Breast epithelium (tissue), 4 donors: ENCODE results near the gene ZCRB1. TPM values are rescaled to one million over a fixed set of nuclear protein-coding genes. Genes with fewer than 3 reads are reported as not detected.

Source experiments
- DNase-seq, 2 donors: peaks; one replicate each; pipeline ENCODE4 v3.0.0-alpha.2; 2019; ENCODE audit warnings: low spot score in 2 of 2
- H3K27ac ChIP-seq, 2 donors: fragments of 200-600 bp; sonication (generic) in 1 of 2; one replicate each; pipeline ENCODE4 v1.5.1; 2016 to 2019; ENCODE audit warnings: mild to moderate bottlenecking in 1 of 2
- H3K27me3 ChIP-seq, 2 donors: fragments of 200-600 bp; sonication (generic) in 1 of 2; one replicate each; pipeline versions ENCODE4 v1.5.1 to v1.6.0; 2017 to 2019; ENCODE audit warnings: control low read depth in 1 of 2, mild to moderate bottlenecking in 1 of 2
- H3K36me3 ChIP-seq: fragments of 200-600 bp; one replicate; pipeline ENCODE4 v1.5.1; 2019
- H3K4me1 ChIP-seq, 2 donors: fragments of 200-600 bp; sonication (generic); one replicate each; pipeline ENCODE4 v1.5.1; 2016 to 2019; ENCODE audit warnings: control low read depth in 1 of 2
- H3K4me3 ChIP-seq, 3 donors: fragments of 200-600 bp; sonication (generic); 1 replicate in 2 of 3; 2 replicates in 1 of 3; pipeline ENCODE4 v1.5.1; 2016 to 2019; ENCODE audit warnings: mild to moderate bottlenecking in 3 of 3, moderate library complexity in 2 of 3
- H3K9me3 ChIP-seq, 2 donors: fragments of 200-600 bp; sonication (generic) in 1 of 2; one replicate each; pipeline ENCODE4 v1.5.1; 2016 to 2019; ENCODE audit warnings: control low read depth in 1 of 2
- CTCF ChIP-seq, 3 donors: fragments of 450-650 bp; IDR thresholded peaks; one replicate each; pipeline ENCODE4 v1.5.1; 2016 to 2017; ENCODE audit warnings: antibody characterized with exemption in 3 of 3, mild to moderate bottlenecking in 3 of 3, moderate library complexity in 3 of 3
- POLR2A ChIP-seq: fragments of 450-650 bp; IDR thresholded peaks from one replicate; pipeline ENCODE4 v1.6.1; 2016; ENCODE audit warnings: antibody characterized with exemption, mild to moderate bottlenecking, moderate library complexity
- POLR2AphosphoS5 ChIP-seq, 3 donors: sonication (generic); formaldehyde crosslinking; IDR thresholded peaks; one replicate each; pipeline ENCODE4 v1.6.1; 2017; ENCODE audit warnings: antibody characterized with exemption in 3 of 3
- intact Hi-C: fragments of 100-400 bp; cut with DNase I; formaldehyde crosslinking; loops from one replicate; pipeline ENCODE4 v1.15.1; 2023; ENCODE audit warnings: low total_unique reads
- total RNA-seq, 3 donors: library from RNA; depleted of rRNA; stranded (reverse); fragments of >200 nt; gene quantifications; one replicate each; pipeline ENCODE4 v1.1.0, GENCODE V29; 2016

Gene ZCRB1
- total RNA-seq, 3 donors from 2014 or later, result 28.0 to 34.9 (median 31.8) TPM

DNA sequence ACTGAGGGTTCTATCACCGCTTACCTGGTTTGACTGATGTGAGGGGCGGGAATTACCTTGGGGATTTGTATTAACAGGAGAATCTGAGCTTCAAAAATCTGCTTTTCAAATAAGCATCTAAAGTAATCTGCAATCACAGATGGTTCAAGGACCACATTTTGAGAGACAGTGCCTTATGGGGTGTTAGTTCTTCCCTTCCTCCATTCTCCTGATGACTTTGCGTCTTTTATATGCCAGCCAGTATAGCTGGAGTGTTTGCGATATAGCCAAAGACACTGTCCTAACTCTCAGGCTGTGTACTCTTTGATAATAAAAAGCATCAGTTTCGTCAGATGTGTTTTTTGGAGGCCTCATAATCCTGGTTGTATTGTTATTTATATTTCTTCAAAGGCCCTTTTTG, 39.6 kb upstream of the ZCRB1 start:
- intact Hi-C loops, result no loop called here
- TF ChIP-seq POLR2A (no peak), POLR2AphosphoS5 (IDR thresholded peaks at IDR 0.05) (no peak), CTCF (IDR thresholded peaks at IDR 0.05) (no peak)

GRCh38 chr12:42364692-42365091, 38.8 kb upstream of the ZCRB1 start:
- no peak for DNase-seq
- no peaks in the 10 kb centered on the region for H3K36me3 ChIP-seq
- H3K9me3 ChIP-seq, result no peaks in the 10 kb centered on the region
- no peaks in the 10 kb centered on the region for H3K27me3 ChIP-seq
- H3K4me1 ChIP-seq, result no peaks in the 10 kb centered on the region
- no peak overlapping the region for H3K4me3 ChIP-seq
- no peak overlapping the region for H3K27ac ChIP-seq
- TF ChIP-seq POLR2A, result no peak
- TF ChIP-seq CTCF (IDR thresholded peaks at IDR 0.05), result no peak
- TF ChIP-seq POLR2AphosphoS5 (IDR thresholded peaks at IDR 0.05), result no peak
- intact Hi-C loops, result no loop called here

More for the DNA sequence above, 39.6 kb upstream of the ZCRB1 start:
- DNase-seq, result no peak
- Histone ChIP-seq H3K4me1 (no peaks in the 10 kb centered on the region), H3K27me3 (no peaks in the 10 kb centered on the region), H3K4me3 (no peak overlapping the region), H3K9me3 (no peaks in the 10 kb centered on the region), H3K36me3 (no peaks in the 10 kb centered on the region), H3K27ac (no peak overlapping the region)

- intact Hi-C loops, result no loop called here
- no peak for TF ChIP-seq CTCF (IDR thresholded peaks at IDR 0.05)
- TF ChIP-seq POLR2A, result no peak
- TF ChIP-seq POLR2AphosphoS5 (IDR thresholded peaks at IDR 0.05), result no peak
These were observed 36.9 kb upstream of the ZCRB1 start for GRCh38 chr12:42362647-42363260.

GRCh38 chr12:42361909-42362646, 36.2 kb upstream of the ZCRB1 start:
- H3K9me3 ChIP-seq, result no peaks in the 10 kb centered on the region
- TF ChIP-seq CTCF (IDR thresholded peaks at IDR 0.05) (no peak), POLR2AphosphoS5 (IDR thresholded peaks at IDR 0.05) (no peak), POLR2A (no peak)
- no peaks in the 10 kb centered on the region for H3K27me3 ChIP-seq
- intact Hi-C loops, result no loop called here
- no peak overlapping the region for H3K4me3 ChIP-seq
- DNase-seq, result no peak
- no peaks in the 10 kb centered on the region for H3K36me3 ChIP-seq
- no peaks in the 10 kb centered on the region for H3K4me1 ChIP-seq
- H3K27ac ChIP-seq, result no peak overlapping the region

More at GRCh38 chr12:42362647-42363260, 36.9 kb upstream of the ZCRB1 start:
- DNase-seq, result no peak
- Histone ChIP-seq H3K27ac (no peak overlapping the region), H3K36me3 (no peaks in the 10 kb centered on the region), H3K9me3 (no peaks in the 10 kb centered on the region), H3K4me3 (no peak overlapping the region), H3K27me3 (no peaks in the 10 kb centered on the region), H3K4me1 (no peaks in the 10 kb centered on the region)

DNA sequence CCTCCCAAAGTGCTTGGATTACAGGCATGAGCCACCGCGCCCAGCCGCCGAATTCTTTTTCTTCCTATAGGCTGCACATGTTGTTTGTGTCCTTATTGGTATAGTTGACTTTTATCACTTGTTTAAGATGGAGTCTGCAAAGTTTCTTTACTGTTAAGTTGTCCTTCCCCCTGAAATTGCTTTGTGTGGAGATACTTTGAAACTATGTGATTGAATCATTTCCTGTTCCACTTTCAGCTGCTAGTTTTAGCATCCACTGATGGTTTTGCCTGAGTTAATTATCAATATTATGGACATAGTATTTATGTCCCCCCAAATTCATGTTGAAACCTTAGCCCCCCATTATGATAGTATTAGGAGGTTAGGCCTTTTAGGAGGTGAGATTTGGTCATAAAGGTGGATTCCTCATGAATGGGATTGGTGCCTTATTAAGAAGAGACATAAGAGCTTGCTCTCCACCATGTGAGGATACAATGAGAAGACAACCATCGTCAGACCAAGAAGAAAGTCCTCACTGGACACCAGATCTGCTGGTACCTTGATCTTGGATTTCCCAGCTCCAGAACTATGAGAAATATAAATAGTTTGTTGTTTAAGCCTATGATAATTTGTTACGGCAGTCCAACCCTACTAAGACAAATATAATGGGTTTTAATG, 35.0 kb upstream of the ZCRB1 start:
- H3K27me3 ChIP-seq, result no peaks in the 10 kb centered on the region
- TF ChIP-seq POLR2A (no peak), POLR2AphosphoS5 (IDR thresholded peaks at IDR 0.05) (no peak), CTCF (IDR thresholded peaks at IDR 0.05) (no peak)
- H3K4me3 ChIP-seq, result no peak overlapping the region
- DNase-seq, result no peak
- H3K9me3 ChIP-seq, result no peaks in the 10 kb centered on the region
- no peaks in the 10 kb centered on the region for H3K36me3 ChIP-seq
- H3K4me1 ChIP-seq, result no peaks in the 10 kb centered on the region
- intact Hi-C loops, result no loop called here
- H3K27ac ChIP-seq, result no peak overlapping the region
